ENCODE data around the gene TRAF4.

DNA sequence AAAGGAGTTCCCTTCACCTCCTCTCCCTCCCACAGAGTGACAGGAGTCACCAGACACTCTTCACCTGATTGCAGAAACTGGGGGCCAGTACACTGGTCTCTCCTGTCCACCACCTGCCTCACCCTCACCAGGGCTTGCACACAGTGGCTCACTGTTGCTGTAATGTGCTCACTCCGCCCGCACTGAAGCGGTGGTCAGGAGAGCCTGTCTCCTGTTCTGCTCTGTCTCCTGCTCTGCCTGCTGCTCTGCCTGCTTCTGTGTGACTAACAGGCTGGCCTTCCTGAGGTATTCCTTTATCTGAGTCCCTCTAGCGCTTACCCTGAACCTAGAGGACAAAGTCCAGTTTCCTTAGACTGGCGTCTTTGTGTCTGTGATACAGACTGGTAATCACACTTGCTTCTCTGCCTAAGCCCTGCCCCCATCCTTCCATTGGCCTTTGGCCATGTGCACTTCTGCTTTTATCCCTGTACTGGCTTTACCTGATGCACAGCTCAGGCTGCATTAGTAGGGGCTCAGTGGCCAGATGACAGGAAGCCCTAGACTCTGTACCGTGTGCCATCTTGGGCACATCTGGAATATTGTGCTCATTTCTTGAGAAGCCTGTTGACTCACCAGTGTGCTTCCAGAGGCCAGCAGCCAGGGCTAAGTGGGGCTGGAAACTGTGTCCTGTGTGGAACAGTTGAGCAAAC is 45.4 kb upstream of the TRAF4 start:
- TF ChIP-seq POLR2A (IDR thresholded peaks at IDR 0.05; ENCODE audit: low read depth, low read length) (no peak), POLR2AphosphoS5 (IDR thresholded peaks at IDR 0.05; ENCODE audit: low read depth, low read length) (0 out of 2 replicates have a peak, but pooled peaks have one; percentile 39), PAX5 (IDR thresholded peaks at IDR 0.05; ENCODE audit: insufficient read depth, low read length, severe bottlenecking) (no peak), TAF1 (IDR thresholded peaks at IDR 0.05; ENCODE audit: low read depth, low read length) (no peak), SPI1 (IDR thresholded peaks at IDR 0.05; ENCODE audit: low read depth, low read length) (0 out of 2 replicates have a peak, but pooled peaks have one; percentile 11), POU2F2 (IDR thresholded peaks at IDR 0.05; ENCODE audit: low read depth, low read length) (no peak)
